DMS53 (cell line): ENCODE results near the gene ZNF778.
A peak's percentile ranks its signal among the peaks of the same experiment; 100 is the strongest.
"Not testable (repeated sequence)": the region's sequence is repeated elsewhere in the genome, so short reads cannot be mapped to it uniquely, and the experiment has no call there.

Experiments used
- DNase-seq: peaks from one replicate; lab custom pipeline; 2025; lab: John Stamatoyannopoulos, UW

ZNF778 gene

DNA sequence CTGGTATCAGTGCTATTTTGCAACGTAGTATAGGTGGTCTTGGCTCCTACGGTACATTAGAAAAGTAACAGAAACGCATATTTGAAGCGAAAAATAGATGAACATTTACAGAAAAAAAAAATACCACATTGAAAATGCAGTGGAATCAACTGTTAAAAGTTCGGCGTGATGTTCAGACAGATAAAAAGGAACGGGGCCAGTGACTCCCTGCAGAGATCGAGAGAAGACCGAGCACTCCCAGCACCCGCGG, 440 bp upstream of the ZNF778 start:
- no peak for DNase-seq

DNA sequence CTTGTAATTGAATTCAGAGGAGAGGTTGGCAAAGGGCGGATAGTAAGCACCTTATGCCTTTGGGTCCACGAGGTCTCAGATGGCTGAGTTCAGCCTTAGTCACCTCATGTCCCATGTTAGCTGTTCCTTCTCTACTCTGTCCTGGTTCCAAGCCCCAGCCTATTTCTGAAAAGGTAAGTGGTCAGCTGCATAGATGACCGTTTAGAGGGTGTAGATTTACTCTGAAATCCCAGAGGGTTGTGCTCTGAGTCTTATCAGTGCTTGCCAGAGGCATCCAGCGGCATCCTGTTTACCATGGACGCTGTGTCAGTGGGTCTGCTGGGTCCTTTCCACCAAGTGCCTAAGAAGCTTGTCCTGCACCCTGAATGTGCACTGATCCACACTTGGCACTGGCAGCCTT, 1.9 kb downstream of the ZNF778 start:
- DNase-seq, result no peak

DNA sequence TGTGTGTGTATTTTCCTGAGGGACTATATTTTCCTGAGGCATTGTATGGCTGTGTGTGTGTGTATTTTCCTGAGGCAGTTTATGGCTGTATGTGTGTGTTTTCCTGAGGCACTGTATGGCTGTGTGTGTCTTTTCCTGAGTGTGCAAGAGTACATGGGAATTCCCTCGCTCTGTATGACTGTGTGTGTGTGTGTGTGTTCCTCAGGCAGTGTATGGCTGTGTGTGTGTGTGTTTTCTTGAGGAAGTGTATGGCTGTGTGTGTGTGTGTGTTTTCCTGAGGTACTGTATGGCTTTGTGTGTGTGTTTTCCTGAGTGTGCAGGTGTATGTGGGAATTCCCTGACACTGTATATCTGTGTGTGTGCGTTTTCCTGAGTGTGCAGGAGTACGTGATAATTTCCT, 4.1 kb downstream of the ZNF778 start:
- DNase-seq, result no peak

DNA sequence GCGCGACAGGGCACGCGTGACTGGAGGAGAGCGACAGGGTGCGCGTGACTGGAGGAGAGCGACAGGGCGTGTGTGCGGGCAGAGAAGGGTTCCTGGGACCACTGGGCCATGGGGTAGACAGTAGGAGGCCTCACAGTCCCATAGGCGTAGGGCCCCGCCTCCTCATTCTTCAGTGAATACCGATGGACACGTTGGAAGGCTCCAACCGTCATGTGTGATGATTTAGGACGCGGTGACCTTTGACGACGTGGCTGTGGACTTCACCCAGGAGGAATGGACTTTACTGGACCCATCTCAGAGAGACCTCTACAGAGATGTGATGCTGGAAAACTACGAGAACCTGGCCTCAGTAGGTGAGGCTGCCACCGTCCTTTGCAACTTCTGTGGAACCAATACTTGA, 5.4 kb downstream of the ZNF778 start:
- no peak for DNase-seq

DNA sequence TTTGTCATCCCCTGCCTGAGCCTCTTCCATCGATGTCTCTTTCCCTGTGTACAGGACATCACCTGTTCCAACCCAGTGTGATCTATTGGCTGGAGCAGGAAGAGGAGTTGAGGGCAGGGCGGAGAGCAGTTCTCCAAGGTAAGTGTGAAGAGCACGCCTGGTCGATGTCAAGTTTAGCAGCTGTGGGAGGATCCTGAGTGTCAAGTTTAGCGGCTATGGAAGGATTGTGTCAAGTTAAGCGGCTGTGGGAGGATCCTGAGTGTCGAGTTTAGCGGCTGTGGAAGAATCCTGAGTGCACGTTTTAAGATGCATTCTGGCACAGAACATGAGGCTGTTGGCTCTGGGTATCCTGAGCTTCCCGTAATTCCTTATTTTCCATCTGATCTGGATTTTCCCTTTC, 7.2 kb downstream of the ZNF778 start:
- DNase-seq, result no peak

DNA sequence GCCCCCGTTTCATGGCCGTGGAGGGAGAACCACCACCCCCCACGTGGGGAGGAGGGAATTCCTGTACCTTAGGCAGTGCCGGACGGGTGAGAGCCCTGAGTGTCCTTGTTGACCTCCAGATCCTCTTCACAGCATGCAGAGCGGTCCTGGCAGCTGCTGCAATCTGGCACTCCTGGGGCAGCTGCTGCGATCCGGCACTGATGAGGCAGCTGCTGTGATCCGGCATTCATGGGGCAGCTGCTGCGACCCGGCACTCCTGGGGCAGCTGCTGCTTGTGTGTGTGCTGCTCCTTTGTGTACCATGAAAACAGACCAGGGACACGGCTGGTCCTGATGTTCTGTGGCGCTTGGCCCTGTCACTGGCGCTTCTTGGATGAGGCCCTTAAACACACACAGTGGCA, 12.8 kb downstream of the ZNF778 start:
- peak; percentile 95 for DNase-seq

DNA sequence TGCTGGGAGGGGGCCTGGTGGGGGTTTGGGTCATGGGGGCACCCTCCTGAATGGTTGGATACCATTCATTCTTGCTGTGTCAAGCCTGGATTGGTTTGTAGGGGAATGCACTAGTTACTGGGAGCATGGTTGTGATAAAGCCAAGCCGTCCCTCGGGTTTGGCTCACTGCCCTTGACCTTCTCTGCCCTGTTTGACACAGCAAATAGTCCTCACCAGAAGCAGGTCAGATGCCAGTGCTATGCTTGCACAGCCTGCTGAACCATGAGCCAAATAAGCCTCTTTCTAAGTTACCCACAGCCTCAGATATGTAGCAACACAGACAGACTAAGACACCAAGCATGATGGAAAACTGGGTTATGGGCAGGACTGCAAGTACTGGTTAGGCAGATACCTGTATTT, 14.6 kb downstream of the ZNF778 start:
- DNase-seq, result no peak

DNA sequence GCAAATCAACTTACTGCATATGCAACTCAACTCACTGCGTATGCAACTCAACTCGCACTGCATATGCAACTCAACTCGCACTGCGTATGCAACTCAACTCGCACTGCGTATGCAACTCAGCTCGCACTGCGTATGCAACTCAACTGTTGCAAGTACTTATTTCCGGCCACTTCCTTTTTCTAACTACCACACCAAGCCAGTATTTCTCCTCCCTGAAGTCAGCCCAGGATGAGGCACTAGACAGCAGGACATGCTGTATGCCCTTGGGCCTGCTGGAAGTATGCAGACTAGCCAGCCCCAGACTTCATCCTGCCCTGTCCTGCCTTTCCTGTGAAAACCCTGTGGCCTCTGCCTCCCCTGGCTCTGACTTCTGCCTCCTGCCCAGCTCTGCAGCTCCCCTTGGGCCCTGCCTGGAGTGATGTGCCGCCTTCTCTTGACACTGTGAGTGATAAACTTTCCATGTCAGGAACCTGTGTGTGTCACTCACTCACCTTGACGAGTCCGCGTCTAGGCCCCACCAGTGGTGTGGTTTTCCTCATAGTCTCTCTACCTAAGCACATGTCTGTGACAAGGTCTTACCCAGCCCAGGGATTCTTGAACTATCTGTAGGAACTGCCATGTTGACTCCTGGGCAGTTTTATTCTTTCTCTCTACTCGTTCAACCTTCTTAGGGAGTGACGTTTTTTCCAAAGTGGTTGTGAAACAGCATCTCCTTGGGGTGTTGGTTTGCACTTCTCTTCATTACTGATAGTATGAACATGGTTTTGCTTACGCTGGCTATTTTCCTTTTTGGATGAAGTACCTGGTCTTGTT, 16.4 kb downstream of the ZNF778 start:
- no peak for DNase-seq

DNA sequence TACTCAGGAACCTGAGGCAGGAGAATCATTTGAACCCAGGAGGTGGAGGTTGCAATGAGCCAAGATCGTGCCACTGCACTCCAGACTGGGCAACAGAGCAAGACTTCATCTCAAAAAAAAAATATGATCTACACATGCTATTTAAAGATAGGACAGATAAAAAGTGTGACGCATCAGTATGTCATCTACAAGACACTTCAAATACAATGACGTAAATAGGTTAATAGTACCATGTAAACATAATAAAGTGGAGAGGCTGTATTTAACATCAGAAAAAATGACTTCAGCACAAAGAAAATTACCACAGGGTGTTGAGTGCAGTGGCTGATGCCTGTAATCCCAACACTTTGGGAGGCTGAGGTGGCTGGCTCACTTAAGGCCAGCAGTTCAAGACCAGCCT, 20.2 kb downstream of the ZNF778 start:
- DNase-seq, result peak; percentile 69

DNA sequence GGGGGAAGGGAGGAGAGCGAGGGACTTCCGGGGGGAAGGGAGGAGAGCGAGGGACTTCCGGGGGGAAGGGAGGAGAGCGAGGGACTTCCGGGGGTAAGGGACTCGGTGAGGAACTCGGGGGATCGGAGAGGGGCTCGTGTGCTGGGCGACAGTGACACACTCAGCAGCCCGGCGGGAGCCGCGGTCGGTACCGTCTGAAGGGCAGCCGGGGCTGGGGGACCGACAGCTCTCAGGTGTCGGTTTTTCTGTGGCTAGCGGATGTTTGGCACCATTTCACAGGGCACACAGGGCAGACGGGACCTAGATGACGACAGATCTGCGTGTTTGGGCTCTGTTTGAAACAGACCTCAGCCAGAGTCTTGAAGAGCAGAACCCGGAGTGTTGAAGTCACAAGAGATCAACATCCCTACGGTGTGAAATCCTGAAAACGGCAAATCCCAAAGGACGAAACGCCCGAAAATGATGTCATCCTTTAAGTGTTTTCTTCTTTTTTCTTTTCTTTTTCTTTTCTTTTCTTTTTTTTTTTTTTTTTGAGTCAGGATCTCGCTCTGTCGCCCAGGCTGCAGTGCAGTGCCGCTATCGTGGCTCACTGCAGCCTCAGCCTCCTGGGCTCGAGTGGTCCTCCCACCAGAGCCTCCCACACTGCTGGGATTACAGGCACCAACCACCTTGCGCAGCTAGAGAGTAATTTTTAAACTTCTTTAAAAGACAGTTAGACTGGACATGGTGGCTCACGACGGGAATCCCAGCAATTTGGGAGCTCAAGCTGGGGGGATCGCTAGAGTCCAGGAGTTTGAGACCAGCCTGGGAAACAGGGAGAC, 23.9 kb downstream of the ZNF778 start:
- DNase-seq, result peak; percentile 90

DNA sequence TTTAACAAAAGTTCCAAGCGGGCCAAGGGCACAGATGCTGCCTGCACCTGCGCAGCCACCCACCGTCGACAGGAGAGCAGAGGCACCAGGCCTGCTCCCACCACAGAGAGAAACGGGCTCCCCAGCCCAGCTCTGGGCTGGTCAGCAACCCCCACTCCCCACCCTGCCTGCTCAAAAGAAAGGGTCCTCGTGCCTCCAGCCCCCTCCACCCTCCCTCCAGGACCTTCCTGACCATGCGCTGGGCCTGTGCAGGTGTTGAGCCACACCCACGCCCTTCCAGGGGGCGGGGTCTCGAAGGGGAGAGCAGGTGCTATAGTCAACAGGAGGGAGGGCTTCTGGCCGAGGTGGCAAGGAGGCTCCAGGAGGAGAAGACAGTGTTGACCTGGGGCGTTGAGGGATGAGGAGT, 25.3 kb downstream of the ZNF778 start:
- DNase-seq, result peak; percentile 15

DNA sequence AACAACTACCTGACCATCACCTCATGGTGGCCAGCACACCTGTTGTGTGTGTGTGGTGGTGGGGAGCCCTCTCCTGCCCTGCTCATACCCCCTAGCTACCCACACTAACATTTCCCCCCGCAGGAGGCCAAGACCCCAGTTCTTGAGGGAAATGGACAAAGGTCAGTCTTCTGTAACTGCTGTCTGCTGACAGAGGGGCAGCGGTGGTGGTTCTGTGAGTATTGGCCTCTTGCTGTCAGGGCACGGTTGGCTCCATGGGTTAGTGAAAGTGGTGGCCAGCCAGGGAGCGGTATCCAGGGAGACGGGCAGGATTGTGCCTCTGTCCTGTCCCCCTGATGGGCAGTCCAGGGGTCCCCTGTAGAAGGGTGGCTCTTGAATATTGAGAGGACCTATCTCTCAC, 26.2 kb downstream of the ZNF778 start:
- no peak for DNase-seq

DNA sequence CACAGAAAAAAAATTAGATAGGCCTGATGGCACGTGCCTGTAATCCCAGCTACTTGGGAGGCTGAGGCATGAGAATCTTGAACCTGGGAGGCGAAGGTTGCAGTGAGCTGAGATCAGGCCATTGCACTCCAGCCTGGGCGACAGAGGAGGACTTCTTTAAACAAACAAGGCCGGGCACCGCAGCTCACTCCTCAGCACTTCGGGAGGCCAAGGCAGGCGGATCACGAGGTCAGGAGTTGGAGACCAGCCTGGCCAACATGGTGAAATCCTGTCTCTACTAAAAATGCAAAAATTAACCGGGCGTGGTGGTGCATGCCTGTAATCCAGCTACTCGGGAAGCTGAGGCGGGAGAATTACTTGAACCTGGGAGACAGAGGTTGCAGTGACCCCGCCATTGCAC, 26.8 kb downstream of the ZNF778 start:
- not testable (repeated sequence) for DNase-seq

DNA sequence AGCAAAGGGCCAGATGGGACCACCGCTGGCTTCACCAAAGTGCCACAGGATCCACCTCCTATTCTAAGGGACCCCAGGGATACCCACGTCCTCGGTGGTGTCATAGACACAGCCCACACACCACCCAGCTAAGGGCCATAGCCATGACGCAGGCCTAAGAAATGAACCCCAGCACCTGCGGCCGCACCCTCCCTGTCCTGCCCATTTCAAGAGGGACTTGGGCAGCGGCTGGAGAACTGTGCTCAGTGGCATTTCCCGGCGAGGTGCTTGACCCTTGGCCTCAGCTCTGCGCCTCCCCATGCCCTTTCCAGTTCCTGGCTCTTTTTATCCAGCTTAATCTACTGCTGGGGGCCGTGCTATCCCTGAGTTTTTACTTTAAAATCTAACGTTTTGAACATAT, 27.3 kb downstream of the ZNF778 start:
- no peak for DNase-seq

DNA sequence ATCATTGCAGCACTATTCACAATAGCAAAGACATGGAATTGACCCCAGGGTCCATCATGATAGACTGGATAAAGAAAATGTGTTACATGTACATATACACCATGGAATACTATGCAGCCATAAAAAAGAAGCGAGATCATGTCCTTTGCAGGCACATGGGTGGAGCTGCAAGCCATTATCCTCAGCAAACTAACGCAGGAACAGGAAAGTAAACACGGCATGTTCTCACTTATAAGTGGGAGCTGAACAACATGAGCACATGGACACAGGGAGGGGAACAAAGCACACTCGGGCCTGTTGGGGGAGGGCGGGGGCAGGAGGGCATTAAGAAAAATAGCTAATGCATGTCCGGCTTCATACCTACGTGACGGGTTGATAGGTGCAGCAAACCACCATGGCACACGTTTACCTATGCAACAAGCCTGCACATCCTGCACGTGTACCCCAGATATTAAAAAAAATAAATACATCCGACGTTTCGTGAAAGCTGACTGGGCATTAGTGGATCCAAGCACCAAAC, 28.9 kb downstream of the ZNF778 start:
- no peak for DNase-seq

DNA sequence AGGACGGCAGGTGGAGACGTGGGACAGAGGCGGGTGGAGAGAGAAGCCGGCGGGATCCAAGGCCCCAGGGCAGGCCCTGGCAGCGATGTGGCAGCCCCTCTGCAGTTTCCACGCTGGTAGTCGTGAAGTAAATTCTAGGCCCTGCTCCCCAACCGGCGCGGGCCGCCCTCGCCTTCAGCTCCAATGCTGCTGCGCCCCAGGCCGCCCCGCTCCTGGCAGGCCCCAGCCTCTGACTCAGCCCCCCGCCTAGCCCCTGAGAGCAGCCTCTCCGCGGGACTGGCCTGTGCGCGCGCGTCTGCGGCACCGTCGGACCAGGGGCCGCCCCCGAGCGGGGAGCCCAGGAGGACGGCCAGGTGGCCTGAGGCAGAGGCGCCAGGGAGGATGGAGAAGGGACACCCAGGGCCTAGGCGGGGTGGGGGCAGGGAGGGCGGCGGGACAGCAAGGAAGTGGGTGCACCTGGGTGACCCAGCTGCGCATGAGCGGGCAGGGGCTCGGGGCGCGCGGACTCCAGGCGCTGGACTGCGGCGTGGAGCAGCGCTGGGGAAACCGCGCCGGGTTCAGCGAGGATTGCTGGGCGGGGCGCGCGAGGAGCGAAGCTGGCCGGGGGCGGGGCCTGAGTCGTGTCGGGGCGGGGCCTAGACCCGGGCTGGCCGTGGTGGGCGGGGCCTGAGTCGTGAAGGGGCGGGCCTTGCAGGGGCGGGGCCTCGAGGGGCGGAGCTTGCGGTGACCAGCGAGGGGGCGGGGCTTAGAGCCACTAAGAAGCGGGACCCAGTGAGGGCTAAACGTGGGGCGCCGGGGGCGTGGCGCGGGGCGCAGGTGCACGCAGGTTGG, 29.6 kb downstream of the ZNF778 start:
- peak; percentile 89 for DNase-seq

DNA sequence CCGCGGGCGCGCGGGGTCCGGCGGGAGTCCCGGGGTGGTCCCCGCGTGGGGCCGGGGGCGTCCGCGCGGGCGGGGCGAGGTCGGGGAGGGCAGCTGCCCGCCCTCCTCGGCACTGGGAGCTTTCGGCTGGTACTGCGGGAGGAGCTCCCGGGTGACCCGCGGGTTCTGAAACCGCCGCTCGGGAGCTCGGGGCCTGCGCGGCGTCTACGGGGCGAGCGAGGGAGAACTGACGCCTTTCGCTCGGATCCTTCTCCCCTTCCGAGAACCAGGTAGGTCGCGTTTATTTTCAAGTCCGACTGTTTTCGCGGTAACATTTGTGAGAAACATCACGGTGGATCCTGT, 30.2 kb downstream of the ZNF778 start:
- peak; percentile 85 for DNase-seq

DNA sequence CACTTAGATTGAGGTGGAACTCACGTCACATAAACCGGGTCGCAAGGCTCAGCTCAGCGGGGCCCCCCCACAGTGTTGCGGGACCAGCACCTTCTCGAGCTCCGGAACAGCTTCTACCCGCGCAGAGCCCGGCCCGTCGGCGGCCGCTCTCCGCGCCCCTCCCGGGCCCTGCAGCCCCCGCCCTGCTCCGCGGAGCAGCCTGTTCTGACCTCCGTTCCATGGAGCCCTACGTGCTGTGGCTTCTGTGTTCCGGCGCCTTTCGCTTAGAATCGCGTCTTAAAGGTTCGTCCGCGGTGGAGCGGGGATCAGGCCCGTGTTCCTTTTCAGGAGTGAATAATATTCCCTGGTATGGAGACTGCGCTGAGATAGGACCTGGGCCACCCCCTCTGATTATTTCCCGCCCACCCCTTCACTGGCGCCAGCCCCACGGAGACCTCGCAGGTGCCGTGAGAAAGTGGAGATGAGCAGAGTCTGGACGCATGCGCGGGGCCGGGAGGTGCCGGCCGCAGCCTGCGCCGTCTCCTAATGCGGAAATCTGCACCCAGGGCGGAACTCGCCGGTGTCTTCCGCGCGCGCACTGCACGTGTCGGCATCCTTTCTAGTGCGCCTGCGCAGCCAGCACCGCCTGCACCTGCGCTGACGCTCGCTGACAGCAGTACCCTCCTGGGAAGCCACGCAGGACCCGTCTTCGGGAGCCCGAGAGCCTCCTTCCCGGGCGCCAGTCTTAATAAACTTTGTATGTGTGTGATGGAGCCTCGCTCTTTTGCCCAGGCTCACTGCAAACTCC, 30.9 kb downstream of the ZNF778 start:
- no peak for DNase-seq

DNA sequence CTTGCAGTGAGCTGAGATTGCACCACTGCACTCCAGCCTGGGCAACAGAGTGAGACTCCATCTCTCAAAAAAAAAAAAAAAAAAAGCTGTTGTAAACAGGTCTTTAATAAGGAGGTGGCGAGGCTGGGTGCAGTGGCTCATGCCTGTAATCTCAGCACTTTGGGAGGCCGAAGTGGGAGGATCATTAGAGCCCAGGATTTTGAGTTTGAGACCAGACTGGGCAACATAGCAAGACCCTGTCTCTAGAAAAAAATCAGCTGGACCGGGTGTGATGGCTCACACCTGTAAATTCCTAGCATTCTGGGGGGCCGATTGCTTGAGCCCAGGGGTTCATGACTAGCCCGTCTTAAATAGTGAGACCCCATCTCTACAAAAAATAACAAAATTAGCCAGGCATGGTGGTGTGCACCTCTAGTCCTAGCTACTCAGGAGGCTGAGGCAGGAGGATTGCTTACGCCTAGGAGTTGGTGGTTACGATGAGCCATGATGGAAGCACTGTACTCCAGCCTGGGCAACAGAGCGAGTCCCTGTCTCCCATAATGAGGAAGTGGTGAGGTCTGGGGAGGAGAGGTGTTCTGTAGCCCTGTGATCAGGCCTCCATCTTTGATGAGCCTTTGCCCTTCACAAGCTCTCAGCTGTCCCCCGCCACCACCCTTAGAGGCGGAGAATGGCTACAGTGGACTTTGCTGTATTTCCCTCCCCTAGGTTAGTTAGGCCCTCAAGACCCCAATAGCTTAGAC, 36.2 kb downstream of the ZNF778 start:
- no peak for DNase-seq

DNA sequence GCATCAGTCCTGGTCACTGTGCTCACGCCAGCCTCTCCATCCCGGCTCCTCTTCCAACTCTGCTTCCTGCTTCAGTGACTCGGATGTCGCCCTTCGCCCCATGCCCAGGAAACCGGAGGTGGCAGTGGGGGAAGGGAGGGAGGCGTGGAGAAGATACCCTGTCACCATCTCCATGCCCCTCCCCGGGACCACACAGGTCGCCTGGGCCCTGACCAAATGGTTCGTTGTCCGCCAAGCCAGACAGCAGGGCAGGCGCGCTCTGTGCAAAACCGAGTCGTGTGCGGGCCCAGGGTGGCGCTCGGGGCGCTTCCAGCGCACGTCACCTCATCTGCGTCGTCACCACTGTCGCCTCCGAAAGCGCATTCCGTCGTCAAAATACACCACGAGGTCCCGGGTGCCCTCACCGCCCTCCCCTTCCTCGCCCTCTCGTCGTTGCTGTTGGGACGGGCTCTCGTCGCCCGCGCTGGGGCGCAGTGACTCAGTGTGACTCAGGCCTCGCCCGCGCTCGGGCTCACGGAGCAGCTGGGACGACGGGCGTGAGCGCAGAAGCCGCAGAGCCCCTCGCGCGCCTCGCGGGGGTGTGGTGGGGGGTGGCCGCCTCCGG, 39.2 kb downstream of the ZNF778 start:
- peak; percentile 94 for DNase-seq

DNA sequence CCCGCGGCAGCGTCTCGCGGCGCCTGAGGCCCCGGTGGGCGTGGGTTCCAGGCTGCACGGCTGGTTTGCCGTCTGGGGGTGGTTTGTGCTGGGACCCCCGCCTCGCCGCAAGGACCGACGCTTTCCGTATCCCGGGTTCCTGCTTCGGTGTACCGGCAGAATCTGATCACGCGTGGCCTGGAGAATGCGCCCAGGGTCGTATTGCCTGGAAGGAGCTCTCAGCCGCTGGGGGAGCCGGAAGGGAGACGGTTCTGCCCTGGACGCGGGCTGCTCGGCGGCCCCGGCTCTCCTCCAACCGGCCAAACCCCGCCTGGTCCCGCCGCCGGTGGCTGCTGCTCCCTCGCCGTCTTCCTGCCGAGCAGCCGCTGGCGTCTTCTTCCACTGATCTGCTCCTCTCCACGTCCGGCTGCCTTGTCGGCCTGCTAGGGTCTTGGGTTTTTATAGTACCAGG, 39.8 kb downstream of the ZNF778 start:
- DNase-seq, result peak; percentile 62
